Activated CD4-positive, CD25-positive, alpha-beta regulatory T cell treated with anti-CD3 and anti-CD28 coated beads, Interleukin-2, amount 50 U/mL, for 24 hours (primary cell): ENCODE measurements around the gene CACNB4.
"Not testable (repeated sequence)": the region's sequence is repeated elsewhere in the genome, so short reads cannot be mapped to it uniquely, and the experiment has no call there.

Experiments used
- ATAC-seq, 2 donors: fragments of 150-1000 bp; cut with Tn5 transposase; one replicate each; pipeline ENCODE4 v1.10.0; 2021; ENCODE audit warnings: mild to moderate bottlenecking in 1 of 2, moderate library complexity in 1 of 2

The CACNB4 gene

GRCh38 chr2:151973901-151974199, 125.0 kb downstream of the CACNB4 start:
- ATAC-seq: no peak

- no peak for ATAC-seq
Observed at GRCh38 chr2:151973013-151973900, 125.6 kb downstream of the CACNB4 start.

GRCh38 chr2:151972241-151973012, 126.4 kb downstream of the CACNB4 start:
- ATAC-seq: no peak

GRCh38 chr2:151971301-151972051, 127.4 kb downstream of the CACNB4 start:
- no peak for ATAC-seq

- ATAC-seq: no peak
Observed at GRCh38 chr2:151968770-151969470, 129.9 kb downstream of the CACNB4 start.

- ATAC-seq: no peak
Observed at GRCh38 chr2:151967829-151968722, 130.8 kb downstream of the CACNB4 start.

- ATAC-seq: no peak
Observed at GRCh38 chr2:151965884-151966283, 133.0 kb downstream of the CACNB4 start.

GRCh38 chr2:151961558-151961957, 137.3 kb downstream of the CACNB4 start:
- ATAC-seq: no peak

GRCh38 chr2:151959238-151959637, 139.6 kb downstream of the CACNB4 start:
- no peak for ATAC-seq

GRCh38 chr2:151953467-151953866, 145.4 kb downstream of the CACNB4 start:
- ATAC-seq: no peak

- no peak for ATAC-seq
Observed at GRCh38 chr2:151952691-151953456, 146.0 kb downstream of the CACNB4 start.

GRCh38 chr2:151947813-151948165, 151.1 kb downstream of the CACNB4 start:
- ATAC-seq: no peak

- no peak for ATAC-seq
Observed at GRCh38 chr2:151946899-151947812, 151.7 kb downstream of the CACNB4 start.

- no peak for ATAC-seq
Observed at GRCh38 chr2:151946250-151946884, 152.5 kb downstream of the CACNB4 start.

- ATAC-seq: no peak
Observed at GRCh38 chr2:151945602-151946001, 153.2 kb downstream of the CACNB4 start.

GRCh38 chr2:151945186-151945585, 153.7 kb downstream of the CACNB4 start:
- no peak for ATAC-seq

- no peak for ATAC-seq
Observed at GRCh38 chr2:151943461-151943860, 155.4 kb downstream of the CACNB4 start.

GRCh38 chr2:151942540-151943205, 156.2 kb downstream of the CACNB4 start:
- not testable (repeated sequence) for ATAC-seq

- ATAC-seq: no peak
Observed at GRCh38 chr2:151937966-151938365, 160.9 kb downstream of the CACNB4 start.
